Germinal center (tissue), 1 donor: ENCODE data around the gene HBS1L.
A peak's percentile ranks its signal among the peaks of the same experiment; 100 is the strongest.

ENCODE experiments used
- DNase-seq: peaks from one replicate; pipeline ENCODE4 v3.0.0; 2012; ENCODE audit warnings: mixed read lengths, low spot score

The HBS1L gene

DNA sequence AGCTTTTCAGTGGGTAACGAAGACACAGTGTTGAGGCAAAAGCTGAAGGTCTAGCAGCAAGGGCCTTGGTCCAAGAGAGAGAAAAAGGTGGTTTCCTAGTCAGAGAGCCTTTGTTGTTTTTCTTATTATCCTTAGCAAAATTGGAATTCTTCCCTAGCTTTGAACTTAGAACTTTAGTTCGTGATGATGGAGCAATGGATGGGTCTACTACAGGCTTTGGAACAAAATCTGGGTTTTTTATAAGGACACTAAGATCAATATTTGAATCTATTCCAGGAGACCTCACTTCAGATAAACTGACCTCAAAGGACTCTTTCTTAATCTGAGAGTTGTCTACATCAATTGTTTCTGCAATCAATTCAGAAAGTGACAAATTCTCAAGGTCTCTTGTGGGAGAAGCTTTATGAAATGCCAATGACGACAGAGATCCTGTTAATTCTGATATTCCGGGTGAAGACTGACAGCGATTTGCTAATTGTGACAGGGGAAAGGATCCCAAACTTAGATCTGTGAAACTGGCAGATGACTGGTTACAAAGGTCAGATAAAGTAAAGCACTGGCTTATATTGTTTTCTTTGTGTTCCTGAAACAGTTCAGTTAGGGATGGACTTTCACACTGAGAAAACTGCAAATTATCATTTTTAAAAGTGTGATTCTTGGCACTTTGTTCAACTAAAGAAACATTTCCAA lies 17.7 kb downstream of the HBS1L start:
- DNase-seq = no peak

DNA sequence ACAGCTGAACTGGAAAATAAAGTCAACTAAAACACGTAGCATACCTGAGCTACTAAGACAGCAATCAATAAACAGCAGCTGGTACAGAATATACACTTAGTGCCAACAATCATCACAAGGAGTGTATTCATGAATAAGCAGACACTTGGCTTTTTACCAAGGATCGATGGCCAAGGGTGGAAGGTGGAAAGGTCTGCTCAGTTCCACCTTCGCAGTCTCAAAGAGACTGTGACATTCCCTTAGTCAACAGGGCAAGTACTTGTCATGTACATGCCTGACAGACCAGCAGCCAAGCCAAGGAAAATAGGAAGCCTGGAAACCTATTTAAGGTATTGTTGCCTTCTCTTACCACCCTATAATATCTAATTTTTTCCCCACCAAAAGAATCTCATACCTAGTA lies 21.4 kb downstream of the HBS1L start:
- DNase-seq = no peak

DNA sequence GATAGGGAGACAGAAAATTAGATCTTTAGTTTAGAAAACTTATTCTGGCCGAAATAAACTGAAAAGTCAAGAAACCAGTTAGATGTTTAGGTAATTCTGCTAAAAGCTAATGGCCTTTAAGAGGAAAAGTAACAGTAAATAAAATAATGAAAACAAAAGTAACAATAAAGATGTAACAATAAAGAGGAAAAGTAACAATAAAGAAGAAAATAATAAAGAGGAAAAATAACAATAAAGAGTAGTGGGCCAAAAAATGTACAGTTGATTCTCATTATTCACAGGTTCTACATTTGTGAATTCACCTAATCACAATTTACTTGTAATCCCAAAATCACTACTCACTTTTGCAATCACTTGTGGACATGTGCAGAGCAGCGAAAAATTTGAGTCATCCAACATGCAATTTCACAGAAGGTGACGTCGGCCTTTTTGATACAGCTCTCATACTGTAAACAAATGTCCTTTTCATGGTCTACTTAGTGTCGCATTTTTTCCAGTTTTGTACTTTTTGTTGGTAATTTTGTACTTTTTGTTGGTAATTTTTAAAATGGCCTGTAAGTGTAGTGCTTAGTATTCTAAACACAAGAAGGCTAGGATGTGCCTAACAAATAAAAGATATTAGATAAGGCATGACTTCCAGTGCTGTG lies 24.0 kb downstream of the HBS1L start:
- DNase-seq = no peak

DNA sequence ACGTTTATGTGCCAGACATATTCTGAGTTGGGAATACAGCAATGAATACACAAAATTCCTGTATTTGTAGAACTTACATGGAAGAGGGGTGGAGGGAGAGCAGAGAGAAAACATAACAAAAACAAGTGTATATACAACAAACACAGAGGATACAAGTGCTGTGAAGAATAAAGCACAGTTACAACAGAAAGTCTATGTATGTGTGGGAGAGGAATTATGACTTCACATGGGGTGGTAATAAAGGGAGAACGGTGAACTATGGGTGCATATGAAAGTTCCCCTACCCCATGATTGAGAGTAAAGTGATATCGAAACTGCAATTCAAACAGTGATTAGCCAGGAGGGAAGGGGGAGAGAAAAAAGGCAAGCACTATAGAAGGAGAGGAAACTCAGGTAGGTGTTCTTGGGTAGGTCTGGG lies 24.6 kb downstream of the HBS1L start:
- no peak for DNase-seq

DNA sequence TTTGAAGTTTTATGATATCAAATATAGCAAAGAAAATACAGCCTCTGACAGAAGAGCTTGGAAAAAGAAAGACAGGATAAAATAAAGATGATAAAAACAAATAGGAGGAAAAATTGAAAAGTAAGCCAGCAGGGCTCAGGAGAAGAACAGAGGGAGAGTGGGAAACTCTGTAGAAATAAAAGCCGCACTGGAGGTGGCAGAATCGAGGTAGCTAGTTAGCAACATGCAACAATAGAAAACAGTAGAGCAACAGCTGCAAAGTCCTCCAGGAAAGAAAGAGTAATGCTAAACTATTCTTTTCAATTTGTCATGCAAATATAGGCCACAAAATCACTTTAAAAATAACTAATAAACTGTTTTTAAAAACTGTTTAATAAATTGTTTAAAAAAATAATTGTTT lies 28.8 kb downstream of the HBS1L start:
- DNase-seq = no peak

DNA sequence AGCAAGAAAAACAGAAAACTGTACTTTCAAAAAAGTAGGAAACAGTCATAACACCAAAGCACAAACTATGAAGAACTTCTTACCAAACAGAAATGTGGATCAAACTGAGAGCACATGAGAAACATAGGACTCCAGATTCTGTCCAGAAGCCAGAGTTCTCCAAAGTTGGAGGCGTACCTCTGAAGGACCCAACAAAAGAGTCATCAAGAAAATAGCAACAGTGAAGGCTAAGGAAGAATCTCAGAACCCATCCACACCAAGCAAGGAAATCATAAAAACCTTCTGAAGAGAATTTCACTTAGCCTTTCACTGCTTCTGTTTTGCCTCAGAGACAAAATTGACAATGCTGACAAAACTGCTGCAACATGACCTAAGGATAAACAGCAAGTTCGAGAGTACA lies 29.4 kb downstream of the HBS1L start:
- no peak for DNase-seq

DNA sequence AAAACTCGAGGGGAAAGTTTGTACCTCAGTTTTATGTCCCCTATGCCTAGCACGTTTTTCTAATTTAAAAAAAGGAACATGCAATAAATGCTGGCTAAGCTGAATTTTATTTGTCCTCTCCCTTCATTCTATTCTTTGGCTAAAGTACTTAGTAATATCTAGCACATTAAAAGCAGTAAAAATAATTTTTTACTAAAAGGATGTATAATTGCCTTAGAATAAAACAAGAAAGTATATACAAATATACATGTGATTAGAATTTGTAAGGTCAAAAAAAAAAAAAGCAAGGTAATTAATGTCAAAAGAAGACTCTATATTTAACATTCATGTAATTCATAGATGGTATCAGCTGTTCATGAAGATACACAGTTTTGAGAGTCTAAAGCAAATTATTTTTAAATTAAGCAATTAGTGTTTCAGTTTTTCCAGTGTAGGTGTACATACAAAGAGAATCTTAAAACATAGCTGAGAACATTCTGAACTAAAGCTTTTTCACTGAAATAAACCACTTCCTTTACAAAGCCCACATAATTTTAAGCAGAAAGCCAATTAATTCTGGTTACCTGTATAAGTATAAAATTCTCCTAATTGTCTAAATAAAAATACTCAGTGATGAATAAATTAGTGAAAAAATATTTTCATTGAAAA lies 32.4 kb downstream of the HBS1L start:
- DNase-seq = no peak

DNA sequence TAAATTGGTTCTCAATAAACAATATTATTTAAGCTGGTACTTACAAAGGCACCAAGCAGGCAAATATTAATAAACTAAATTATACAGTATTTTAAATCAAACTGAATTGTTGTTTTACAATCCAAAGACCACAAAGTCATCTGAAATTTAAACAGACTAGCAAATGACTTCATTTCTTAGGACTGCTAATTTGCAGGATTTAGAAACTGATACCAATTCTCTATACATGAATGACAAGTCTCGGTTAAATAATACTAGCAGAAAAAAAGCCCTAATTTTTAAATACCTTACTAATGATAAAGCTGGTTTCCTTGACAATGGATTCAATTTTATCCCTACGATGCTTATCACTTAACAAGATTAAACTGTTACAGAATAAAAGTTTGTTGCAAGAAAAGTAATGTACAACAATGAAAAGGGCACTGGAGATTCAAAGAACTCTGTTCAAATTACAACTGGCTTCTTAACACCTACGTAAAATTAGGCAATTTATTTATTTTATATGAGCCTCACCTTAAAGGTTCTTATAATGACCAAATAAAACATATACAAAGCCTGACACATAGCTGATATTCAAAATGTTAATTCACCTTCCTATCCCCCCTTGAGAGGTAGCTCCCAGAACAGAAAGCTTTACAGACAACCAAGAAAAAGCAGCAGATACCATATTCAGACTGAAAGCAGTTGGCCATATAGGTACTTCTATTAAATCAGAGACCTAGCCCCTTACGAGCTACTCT lies 33.1 kb downstream of the HBS1L start:
- DNase-seq = no peak

DNA sequence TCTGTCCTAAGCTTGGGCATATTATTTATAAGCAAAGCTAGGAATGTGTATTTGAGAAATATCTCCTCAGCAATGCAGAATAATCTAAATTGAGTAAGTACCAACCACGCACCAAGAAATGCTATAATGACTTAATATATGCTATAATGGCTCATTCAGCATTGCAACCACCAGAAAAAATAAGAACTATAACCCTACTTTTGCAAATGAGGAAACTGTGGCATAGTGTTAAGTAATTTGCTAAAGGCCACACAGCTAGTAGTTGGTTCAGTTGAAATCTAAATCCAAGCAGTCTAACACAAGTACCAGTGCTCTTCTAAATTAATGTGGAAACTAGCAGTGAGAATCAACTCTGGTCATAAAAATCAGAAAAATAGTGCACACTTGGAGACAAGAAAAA lies 35.7 kb downstream of the HBS1L start:
- no peak for DNase-seq

DNA sequence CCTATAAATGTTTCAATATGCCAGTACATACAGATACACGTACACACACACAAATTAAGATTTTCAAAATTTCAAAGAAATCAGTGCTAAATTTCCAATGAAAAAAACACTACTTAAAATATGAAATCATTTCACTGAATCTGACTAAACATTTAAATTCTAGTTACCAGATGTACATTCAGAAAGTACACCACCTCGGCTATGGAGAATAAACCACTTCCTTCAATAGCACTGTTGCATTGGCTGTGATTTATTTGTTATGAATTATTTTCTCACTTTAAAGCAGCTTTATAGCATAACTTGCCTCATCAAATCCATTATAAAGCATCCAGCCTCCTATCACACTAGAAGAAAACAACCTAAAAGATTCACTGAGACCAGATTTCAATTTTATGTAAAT lies 36.6 kb downstream of the HBS1L start:
- DNase-seq = no peak

DNA sequence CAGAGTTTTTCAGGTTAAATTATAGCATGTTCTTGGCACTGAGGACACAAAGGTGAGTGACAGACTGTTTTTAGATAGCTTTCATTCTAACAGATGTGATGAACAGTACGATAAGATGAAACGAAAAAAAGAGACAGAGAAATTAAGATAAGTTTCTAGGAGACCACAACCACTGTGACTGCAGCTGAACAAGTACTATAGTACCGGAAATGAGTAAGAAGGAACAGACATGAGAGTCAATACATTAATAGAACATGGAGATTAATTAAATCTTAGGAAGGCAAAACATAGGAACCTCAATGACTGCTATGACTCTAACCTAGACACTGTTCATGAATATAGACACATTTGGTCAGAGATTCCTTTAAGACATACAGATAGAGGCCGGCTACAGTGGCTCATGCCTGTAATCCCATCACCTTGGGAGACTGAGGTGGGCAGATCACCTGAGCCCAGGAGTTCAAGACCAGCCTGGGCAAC lies 40.2 kb downstream of the HBS1L start:
- DNase-seq = no peak

DNA sequence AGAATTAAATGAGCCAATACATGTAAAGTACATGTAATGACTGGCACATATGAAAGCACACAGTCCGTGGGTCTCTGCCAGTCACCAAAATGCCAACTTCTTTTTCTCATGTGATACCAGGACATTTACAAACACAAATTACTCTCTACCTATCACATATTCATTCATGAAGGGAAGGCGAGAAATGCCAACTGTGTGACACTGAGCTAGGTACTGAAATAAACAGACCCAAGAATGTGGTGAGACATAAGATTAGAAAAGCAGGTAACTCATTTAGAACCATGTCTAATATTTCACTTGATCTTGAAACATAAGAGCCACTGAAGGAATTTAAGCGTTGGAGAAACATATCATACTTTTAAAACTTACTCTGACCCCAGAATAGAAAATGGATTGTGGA lies 41.4 kb downstream of the HBS1L start:
- no peak for DNase-seq

DNA sequence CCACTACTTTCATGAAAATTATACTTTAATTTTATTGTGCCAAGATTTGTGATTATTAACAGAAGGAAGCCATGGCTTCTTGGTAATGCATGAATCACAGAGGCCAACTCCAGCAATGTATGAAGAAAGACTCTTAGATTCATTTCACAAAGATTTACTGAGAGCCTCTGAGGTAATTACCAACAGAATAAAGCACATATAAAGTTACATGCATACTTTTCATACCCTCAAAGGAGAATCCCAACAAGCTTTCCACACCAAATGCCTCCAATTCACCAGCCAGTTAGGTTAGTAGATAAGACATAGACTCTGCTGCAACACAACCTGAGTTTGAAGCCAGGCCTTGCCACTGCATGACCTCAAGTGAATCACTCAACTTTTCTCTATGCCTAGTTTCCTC lies 41.9 kb downstream of the HBS1L start:
- DNase-seq = no peak

DNA sequence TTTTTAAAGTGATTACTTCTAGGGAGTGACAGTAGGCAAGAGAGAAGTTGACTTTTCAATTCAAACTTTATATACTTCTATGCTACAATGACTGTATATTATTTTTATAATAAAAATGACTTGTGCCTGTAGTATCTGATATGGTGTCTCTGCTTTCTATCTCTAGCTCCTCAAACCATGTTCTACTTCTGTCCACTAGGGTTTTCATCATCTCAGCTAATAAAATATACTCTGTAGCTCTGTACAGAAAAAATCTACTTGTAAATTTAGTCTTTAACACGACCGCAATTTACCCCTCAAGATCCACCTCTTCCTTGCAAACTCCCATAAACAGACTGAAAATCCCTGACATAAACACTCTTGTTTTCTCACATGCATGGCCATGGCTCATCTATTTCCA lies 42.3 kb downstream of the HBS1L start:
- no peak for DNase-seq

DNA sequence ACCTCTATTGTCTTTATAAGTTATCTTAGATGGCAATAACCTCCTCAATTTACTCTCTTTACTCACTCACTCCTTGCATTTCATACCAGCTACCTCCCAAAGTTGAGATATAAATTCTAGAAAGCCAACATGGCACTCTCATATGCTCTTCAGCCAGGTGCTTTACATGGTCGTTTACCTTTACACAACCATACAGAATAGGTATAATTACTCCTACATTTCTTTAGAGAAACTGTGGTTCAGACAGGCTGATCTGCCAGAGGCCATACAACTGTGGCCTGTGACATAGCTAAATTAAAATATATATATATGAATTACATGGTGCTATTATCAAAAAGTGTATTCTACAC lies 45.7 kb downstream of the HBS1L start:
- DNase-seq = no peak

DNA sequence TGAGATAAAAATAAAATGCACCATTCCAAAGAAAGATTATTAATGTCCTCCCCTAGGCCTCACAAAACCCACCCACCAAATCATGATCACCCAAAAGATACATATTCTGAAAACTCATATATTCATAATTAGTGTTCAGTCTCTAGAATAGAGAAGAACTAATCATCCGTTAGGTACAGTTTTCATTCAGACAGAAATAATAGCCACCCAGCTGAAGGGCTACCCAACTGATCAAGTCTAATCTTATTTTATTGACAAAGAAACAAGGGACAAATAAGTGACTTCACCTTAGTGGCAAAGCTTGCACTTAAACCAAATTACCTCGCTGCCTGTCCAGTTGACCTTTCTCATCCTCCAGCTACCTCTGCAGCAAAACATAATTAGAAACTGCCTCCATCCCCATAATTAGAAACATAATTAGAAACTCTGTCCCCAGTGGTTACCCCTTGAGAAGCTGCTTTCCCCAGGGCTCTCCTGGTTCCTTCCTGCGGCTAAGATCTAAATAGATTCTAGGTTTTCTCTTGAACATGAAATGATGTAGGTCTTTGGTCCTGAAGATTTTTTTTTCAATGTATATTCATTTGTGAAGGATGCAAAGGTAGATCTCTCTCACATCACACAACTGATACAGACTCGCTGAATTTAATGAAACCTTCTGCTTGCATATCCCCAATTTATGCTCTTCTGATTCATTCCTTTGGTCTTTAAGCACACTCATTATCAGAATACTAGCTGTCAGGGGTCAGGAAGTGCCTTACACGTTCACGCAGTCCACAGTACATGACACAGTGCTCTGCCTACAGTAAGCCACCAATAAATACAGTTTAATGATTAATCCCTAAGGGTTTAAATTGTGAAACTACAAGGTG lies 46.3 kb downstream of the HBS1L start:
- no peak for DNase-seq

DNA sequence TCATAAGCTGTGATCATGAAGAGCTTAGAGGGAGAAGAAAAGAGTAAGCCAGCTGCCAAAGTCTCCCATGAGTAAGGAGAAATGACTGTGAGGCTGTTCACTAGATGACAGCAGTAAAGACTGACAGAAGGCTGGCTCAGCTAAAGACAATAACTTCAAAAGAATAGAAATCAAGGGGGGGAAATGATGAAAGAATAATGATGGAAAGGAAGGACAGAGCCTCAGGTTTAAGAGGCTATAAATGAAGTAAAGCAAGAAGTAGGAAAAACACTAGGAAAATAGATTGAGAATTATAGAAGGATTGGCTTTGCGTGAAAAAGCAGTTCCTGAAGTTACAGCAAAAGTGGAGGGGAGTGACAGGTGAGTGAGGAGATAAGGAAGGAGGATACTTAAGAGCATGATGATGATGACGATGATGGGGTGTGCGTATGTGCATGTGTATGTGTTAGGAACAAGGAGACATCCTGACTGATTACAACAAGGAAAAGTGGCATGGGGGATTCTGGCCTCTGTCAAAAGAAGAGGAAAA lies 48.2 kb downstream of the HBS1L start:
- no peak for DNase-seq

DNA sequence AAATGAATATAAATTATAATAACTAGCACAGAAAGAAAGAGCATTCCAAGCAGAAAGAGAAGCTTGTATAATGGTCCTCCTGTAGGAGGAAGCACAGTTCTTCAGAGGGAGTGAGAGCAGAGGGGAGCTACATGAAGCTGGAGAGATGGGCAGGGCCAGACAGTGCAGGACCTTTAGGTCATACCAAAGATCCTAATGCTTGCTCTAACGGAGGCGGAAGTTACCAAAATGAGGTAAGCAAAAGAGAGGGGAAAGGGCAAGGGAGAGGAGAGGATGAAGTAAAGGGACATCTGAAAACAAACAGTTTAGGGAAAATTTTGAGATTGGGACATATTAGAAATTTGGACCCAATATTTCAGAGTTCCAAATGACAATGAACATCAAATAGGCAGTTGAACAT lies 50.2 kb downstream of the HBS1L start:
- no peak for DNase-seq

DNA sequence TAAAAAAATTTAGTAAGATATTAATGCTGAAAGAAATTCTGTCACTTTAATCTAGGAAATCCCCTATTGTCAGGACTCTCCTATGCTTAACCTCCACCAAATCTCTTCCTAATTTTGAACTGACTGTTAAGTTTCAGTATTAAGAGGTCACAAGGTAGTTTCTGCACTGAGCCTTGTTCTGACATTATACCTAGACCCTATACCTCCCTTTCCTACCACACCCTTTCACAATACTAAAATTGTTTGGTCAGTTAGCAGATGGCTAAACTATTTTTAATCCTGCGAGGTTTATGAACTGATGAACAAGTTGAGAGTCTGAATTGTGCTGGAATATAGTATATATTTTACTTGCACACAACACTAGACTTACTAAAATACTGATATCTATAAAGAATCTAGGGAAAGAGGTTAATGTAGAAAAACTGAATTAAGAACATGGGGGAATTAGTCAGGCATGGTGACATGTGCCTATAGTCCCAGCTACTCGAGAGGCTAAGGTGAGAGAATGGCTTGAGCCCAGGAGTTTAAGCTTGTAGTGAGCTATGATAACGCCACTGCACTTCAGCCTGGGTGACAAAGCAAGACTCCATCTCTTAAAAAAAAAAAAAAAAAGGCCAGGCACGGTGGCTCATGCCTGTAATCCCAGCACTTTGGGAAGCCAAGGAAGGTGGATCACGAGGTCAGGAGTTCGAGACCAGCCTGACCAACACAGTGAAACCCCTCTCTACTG lies 51.5 kb downstream of the HBS1L start:
- no peak for DNase-seq

DNA sequence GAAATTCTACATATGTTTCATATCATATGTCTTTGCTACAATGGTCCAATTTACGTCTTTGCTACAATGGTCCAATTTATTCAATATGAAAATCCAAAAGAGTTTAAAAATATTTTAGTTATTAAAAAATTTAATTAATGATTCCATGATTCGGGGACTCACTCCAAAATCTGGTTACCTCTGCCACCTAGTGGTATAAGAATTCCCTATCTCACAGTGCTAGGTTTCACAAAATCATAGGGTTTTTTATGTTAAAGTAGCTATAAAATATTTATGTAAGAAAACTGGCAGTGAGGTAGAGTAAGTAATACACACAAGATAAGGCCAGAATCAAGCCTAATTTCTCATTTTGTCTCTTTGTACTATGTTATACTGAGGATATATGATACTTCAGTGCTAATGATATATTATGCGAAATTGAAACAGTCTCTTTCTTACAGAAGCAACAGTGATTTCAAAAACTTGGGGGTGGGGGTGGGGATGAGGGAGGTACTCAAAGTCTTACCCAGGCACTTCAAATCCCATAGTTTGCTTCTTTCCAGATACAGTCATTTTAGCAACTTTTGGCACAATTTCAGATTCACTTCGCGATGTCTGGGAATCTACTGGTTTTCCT lies 52.3 kb downstream of the HBS1L start:
- peak; percentile 17 for DNase-seq

DNA sequence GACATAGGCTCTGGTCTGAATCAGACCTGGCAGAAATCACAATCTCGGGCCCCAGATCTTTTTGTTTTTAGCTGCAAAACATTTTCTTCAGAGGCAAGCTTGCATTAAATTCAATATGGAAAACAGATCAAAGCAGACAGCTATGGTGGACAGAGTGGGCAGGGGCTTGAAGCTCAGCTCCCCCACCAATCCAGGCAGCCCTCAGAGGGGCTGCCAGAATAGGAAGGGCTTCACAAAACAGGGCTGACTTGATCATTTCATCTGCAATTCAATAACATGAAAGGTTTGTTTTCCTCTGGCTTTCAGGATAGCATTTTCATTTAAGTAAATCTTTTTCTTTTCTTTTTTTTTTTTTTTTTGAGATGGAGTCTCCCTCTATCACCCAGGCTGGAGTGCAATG lies 55.5 kb downstream of the HBS1L start:
- DNase-seq = no peak
